A172 (cell line): ENCODE measurements around the gene STX18. TPM values are rescaled to one million over a fixed set of nuclear protein-coding genes. Genes with fewer than 3 reads are reported as not detected.
A peak's percentile ranks its signal among the peaks of the same experiment; 100 is the strongest.
"Not testable (repeated sequence)": the region's sequence is repeated elsewhere in the genome, so short reads cannot be mapped to it uniquely, and the experiment has no call there.

Experiments used
- DNase-seq: peaks from one replicate; pipeline ENCODE4 v3.0.0-alpha.2; 2015; ENCODE audit warnings: low spot score
- total RNA-seq: library from RNA; depleted of rRNA; stranded (reverse); fragments of >200 nt; shearing (Covaris generic); gene quantifications from 2 replicates; pipeline ENCODE4 v1.2.3, GENCODE V29; 2014

The STX18 gene
- total RNA-seq, 1 experiment from 2014 or later, result 43.8 TPM

GRCh38 chr4:4480685-4481398 is 61.0 kb downstream of the STX18 start:
- DNase-seq, result no peak

GRCh38 chr4:4480205-4480604 is 61.6 kb downstream of the STX18 start:
- no peak for DNase-seq

- DNase-seq, result no peak
These were observed 62.5 kb downstream of the STX18 start for GRCh38 chr4:4479366-4479765.

GRCh38 chr4:4477796-4478195 is 64.1 kb downstream of the STX18 start:
- no peak for DNase-seq

- no peak for DNase-seq
These were observed 64.5 kb downstream of the STX18 start for GRCh38 chr4:4477391-4477790.

GRCh38 chr4:4474476-4474875 is 67.4 kb downstream of the STX18 start:
- DNase-seq, result no peak

- no peak for DNase-seq
These were observed 69.4 kb downstream of the STX18 start for GRCh38 chr4:4472344-4472958.

- no peak for DNase-seq
These were observed 70.7 kb downstream of the STX18 start for GRCh38 chr4:4471195-4471594.

GRCh38 chr4:4470208-4470607 is 71.6 kb downstream of the STX18 start:
- no peak for DNase-seq

- DNase-seq, result not testable (repeated sequence)
These were observed 76.6 kb downstream of the STX18 start for GRCh38 chr4:4465238-4465637.

GRCh38 chr4:4462970-4463369 is 78.9 kb downstream of the STX18 start:
- no peak for DNase-seq

GRCh38 chr4:4461850-4462249 is 80.0 kb downstream of the STX18 start:
- no peak for DNase-seq

- no peak for DNase-seq
These were observed 80.7 kb downstream of the STX18 start for GRCh38 chr4:4461178-4461577.

GRCh38 chr4:4460759-4461158 is 81.1 kb downstream of the STX18 start:
- no peak for DNase-seq

- no peak for DNase-seq
These were observed 82.7 kb downstream of the STX18 start for GRCh38 chr4:4459181-4459580.

- peak; percentile 46 for DNase-seq
These were observed 83.9 kb downstream of the STX18 start for GRCh38 chr4:4457803-4458553.

- DNase-seq, result no peak
These were observed 84.9 kb downstream of the STX18 start for GRCh38 chr4:4456816-4457578.

- peak; percentile 47 for DNase-seq
These were observed 85.5 kb downstream of the STX18 start for GRCh38 chr4:4456351-4456750.

- DNase-seq, result no peak
These were observed 86.5 kb downstream of the STX18 start for GRCh38 chr4:4455210-4455865.

GRCh38 chr4:4446434-4446833 is 95.4 kb downstream of the STX18 start:
- DNase-seq, result no peak

- peak; percentile 72 for DNase-seq
These were observed 98.0 kb downstream of the STX18 start for GRCh38 chr4:4443821-4444220.
